HTR-8/SVneo (cell line): ENCODE data around the gene GLRA1.
"Not testable (repeated sequence)": the region's sequence is repeated elsewhere in the genome, so short reads cannot be mapped to it uniquely, and the experiment has no call there.

Experiments used
- DNase-seq: peaks from one replicate; pipeline ENCODE4 v3.0.0; 2011; ENCODE audit warnings: low spot score, mixed read lengths; ENCODE audit not compliant: insufficient read length
- FAIRE-seq: peaks from 2 replicates; lab custom pipeline; 2011; peaks lifted over from hg19 to GRCh38; lab: Jason Lieb, UNC

The GLRA1 gene

GRCh38 chr5:151783664-151784063, 141.0 kb downstream of the GLRA1 start:
- not testable (repeated sequence) for FAIRE-seq

GRCh38 chr5:151781201-151781600, 143.4 kb downstream of the GLRA1 start:
- FAIRE-seq (no peak), DNase-seq (no peak)

More at GRCh38 chr5:151783664-151784063, 141.0 kb downstream of the GLRA1 start:
- not testable (repeated sequence) for DNase-seq

- FAIRE-seq (no peak), DNase-seq (no peak)
Observed at GRCh38 chr5:151780348-151780747, 144.3 kb downstream of the GLRA1 start.

GRCh38 chr5:151779531-151780125, 145.0 kb downstream of the GLRA1 start:
- peak; percentile 26 for FAIRE-seq
- no peak for DNase-seq

- no peak for DNase-seq
- no peak for FAIRE-seq
Observed at GRCh38 chr5:151775025-151775606, 149.5 kb downstream of the GLRA1 start.

GRCh38 chr5:151773951-151774350, 150.7 kb downstream of the GLRA1 start:
- FAIRE-seq: no peak
- no peak for DNase-seq

GRCh38 chr5:151772846-151773561, 151.6 kb downstream of the GLRA1 start:
- DNase-seq: no peak

More at GRCh38 chr5:151772846-151773561, 151.6 kb downstream of the GLRA1 start:
- no peak for FAIRE-seq
